ENCODE measurements around the gene ACER3.
"Not testable (repeated sequence)": the region's sequence is repeated elsewhere in the genome, so short reads cannot be mapped to it uniquely, and the experiment has no call there.

The ACER3 gene

GRCh38 chr11:76919887-76920746 lies 59.4 kb downstream of the ACER3 start:
- peak; percentile 16 to 45 for DNase-seq (ENCODE audit: low read depth in 2 of 2)

- no peak for DNase-seq (ENCODE audit: low read depth in 2 of 2)
Observed at GRCh38 chr11:76927160-76927559, 66.4 kb downstream of the ACER3 start.

GRCh38 chr11:76935042-76935441 lies 74.3 kb downstream of the ACER3 start:
- DNase-seq (ENCODE audit: low read depth in 2 of 2), result no peak

- DNase-seq (ENCODE audit: low read depth in 2 of 2), result no peak
Observed at GRCh38 chr11:76939219-76939631, 78.5 kb downstream of the ACER3 start.

GRCh38 chr11:76944225-76944624 lies 83.5 kb downstream of the ACER3 start:
- DNase-seq (ENCODE audit: low read depth in 2 of 2), result no peak

GRCh38 chr11:76946223-76946622 lies 85.5 kb downstream of the ACER3 start:
- no peak for DNase-seq (ENCODE audit: low read depth in 2 of 2)

- no peak for DNase-seq (ENCODE audit: low read depth in 2 of 2)
Observed at GRCh38 chr11:76947190-76947589, 86.5 kb downstream of the ACER3 start.

GRCh38 chr11:76947800-76948199 lies 87.1 kb downstream of the ACER3 start:
- no peak for DNase-seq (ENCODE audit: low read depth in 2 of 2)

GRCh38 chr11:76955459-76956114 lies 94.9 kb downstream of the ACER3 start:
- DNase-seq (ENCODE audit: low read depth in 2 of 2), result no peak

- DNase-seq (ENCODE audit: low read depth in 2 of 2), result no peak
Observed at GRCh38 chr11:76962583-76963416, 102.1 kb downstream of the ACER3 start.

GRCh38 chr11:76963417-76964168 lies 102.9 kb downstream of the ACER3 start:
- DNase-seq (ENCODE audit: low read depth in 2 of 2), result not testable (repeated sequence)

- no peak for DNase-seq (ENCODE audit: low read depth in 2 of 2)
Observed at GRCh38 chr11:76972051-76972450, 111.3 kb downstream of the ACER3 start.

- no peak for DNase-seq (ENCODE audit: low read depth in 2 of 2)
Observed at GRCh38 chr11:76974179-76974891, 113.6 kb downstream of the ACER3 start.

GRCh38 chr11:76975513-76975912 lies 114.8 kb downstream of the ACER3 start:
- DNase-seq (ENCODE audit: low read depth in 2 of 2), result no peak

- DNase-seq (ENCODE audit: low read depth in 2 of 2), result no peak
Observed at GRCh38 chr11:76977791-76978190, 117.1 kb downstream of the ACER3 start.

GRCh38 chr11:76978239-76978638 lies 117.5 kb downstream of the ACER3 start:
- DNase-seq (ENCODE audit: low read depth in 2 of 2), result no peak

GRCh38 chr11:76978818-76979217 lies 118.1 kb downstream of the ACER3 start:
- no peak for DNase-seq (ENCODE audit: low read depth in 2 of 2)

GRCh38 chr11:76980196-76980595 lies 119.5 kb downstream of the ACER3 start:
- no peak for DNase-seq (ENCODE audit: low read depth in 2 of 2)

GRCh38 chr11:76984743-76985142 lies 124.0 kb downstream of the ACER3 start:
- no peak for DNase-seq (ENCODE audit: low read depth in 2 of 2)

GRCh38 chr11:76987203-76987602 lies 126.5 kb downstream of the ACER3 start:
- DNase-seq (ENCODE audit: low read depth in 2 of 2), result no peak

GRCh38 chr11:76990628-76991027 lies 129.9 kb downstream of the ACER3 start:
- DNase-seq (ENCODE audit: low read depth in 2 of 2), result no peak

Data from stimulated activated CD4-positive, alpha-beta T cell treated with anti-CD3 and anti-CD28 coated beads, Interleukin-15, amount 100 ng/mL, for 48 hours (primary cell).